Activated T-cell treated with anti-CD3 and anti-CD28 coated beads, Interleukin-2, amount 50 U/mL, for 1 hour (primary cell): ENCODE data around the gene GJB3.
"Not testable (repeated sequence)": the region's sequence is repeated elsewhere in the genome, so short reads cannot be mapped to it uniquely, and the experiment has no call there.

Experiments used
- DNase-seq: peaks from one replicate; pipeline ENCODE4 v3.0.0-alpha.2; 2020

GJB3 gene

DNA sequence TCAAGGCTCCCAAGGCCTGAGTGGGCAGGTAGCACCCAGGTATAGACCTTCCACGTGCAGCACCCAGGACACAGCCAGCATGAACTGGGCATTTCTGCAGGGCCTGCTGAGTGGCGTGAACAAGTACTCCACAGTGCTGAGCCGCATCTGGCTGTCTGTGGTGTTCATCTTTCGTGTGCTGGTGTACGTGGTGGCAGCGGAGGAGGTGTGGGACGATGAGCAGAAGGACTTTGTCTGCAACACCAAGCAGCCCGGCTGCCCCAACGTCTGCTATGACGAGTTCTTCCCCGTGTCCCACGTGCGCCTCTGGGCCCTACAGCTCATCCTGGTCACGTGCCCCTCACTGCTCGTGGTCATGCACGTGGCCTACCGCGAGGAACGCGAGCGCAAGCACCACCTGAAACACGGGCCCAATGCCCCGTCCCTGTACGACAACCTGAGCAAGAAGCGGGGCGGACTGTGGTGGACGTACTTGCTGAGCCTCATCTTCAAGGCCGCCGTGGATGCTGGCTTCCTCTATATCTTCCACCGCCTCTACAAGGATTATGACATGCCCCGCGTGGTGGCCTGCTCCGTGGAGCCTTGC lies 19.7 kb upstream of the GJB3 start:
- no peak for DNase-seq

DNA sequence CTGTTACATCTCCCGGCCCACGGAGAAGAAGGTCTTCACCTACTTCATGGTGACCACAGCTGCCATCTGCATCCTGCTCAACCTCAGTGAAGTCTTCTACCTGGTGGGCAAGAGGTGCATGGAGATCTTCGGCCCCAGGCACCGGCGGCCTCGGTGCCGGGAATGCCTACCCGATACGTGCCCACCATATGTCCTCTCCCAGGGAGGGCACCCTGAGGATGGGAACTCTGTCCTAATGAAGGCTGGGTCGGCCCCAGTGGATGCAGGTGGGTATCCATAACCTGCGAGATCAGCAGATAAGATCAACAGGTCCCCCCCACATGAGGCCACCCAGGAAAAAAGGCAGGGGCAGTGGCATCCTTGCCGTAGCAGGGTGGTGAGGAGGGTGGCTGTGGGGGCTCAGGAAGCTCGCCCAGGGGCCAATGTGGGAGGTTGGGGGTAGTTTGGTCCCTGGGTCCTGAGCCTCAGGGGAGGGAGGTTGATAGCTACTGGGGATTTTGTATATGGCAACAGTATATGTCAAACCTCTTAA lies 19.2 kb upstream of the GJB3 start:
- no peak for DNase-seq

GRCh38 chr1:34762474-34763141 lies 18.4 kb upstream of the GJB3 start:
- DNase-seq, result no peak

DNA sequence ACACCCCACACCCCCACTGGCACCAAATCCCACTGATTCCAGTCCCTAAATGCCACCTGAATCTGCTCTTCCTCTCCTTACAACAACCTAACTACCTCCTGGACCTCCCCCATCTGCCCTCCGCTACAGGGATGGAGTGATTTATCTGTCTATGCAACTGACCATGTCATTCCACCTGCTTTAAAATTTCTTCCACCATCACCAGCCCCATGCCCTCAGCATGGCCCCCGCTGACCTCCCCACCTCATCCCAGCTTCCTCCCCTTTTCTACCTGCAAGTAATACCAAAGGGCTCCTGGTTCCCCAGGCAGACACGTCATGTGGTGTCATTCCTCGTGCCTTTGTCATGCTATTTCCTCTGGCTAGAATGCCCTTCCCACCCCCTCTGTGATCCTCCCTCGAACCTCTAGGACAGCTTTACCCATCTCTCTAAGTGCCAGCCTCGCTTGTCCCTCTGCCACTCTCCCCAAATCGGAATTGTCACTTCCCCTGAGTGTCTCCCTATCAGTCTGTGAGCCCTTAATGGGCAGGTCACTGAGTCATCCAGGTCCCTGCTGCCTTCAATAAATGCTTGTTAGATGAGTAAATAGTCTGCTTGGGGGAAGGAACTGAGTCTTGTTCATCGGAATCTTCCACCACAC lies 17.8 kb upstream of the GJB3 start:
- no peak for DNase-seq

- no peak for DNase-seq
Measured at GRCh38 chr1:34768856-34769255, 12.2 kb upstream of the GJB3 start.

DNA sequence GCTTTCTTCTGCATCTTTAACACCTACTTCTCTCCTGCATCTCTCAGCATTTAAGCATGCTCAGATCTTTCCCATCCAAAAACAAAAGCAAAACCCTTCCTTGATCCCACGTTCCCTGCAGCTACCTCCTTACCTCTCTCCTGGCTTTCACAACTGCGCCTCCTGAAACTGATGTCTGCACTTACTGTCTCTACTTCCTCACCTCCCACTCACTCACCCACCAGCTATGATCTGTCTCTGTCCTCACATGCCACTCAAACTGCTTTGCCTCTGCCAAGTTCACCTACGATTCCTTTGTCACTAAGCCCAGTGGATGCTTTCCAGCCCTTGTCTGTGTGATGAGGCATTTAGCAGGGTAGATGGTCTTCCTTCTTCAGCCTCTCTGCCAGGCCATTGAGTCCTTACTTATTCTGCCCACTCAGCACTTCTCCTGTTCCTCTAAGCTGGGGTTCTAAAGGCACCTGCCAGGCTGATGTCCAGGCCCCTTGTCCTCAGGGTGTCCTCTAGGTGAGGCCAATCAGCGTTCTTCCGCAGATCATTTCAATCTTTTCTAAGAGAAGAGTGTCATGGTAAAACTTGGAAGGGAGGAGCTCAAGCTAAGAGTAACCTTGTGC lies 10.0 kb upstream of the GJB3 start:
- DNase-seq, result no peak

DNA sequence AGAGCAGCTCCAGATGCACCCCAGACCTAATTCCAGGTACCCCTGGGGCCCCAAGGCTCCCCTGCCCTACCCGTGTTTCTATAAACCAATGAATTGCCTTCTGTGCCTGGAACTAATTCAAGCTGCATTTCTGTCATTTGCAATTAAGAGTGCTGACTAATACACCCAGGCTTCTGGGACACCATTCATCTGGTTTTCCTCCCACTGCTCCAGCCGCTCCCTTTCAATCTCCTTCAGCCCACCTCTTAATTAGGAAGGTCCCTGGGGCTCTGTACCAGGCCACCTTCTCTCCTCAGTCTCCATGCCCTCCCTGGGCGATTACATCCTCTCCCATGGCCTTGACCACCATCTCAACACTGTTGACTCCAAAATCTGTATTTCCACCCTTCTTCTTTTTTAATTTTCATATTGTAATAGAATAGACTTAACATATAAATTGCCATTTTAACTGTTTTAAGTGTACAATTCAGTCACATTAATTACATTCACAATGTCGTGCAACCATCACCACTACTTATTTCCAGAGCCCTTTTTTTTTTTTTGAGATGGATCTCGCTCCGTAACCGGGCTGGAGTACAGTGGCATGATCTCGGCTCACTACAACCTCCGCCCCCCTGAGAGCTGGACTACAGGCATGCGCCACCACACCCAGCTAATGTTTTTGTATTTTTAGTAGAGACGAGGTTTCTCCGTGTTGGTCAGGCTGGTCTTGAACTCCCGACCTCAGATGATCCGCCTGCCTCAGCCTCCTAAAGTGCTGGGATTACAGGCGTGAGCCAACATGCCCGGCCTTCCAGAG lies 9.2 kb upstream of the GJB3 start:
- no peak for DNase-seq

DNA sequence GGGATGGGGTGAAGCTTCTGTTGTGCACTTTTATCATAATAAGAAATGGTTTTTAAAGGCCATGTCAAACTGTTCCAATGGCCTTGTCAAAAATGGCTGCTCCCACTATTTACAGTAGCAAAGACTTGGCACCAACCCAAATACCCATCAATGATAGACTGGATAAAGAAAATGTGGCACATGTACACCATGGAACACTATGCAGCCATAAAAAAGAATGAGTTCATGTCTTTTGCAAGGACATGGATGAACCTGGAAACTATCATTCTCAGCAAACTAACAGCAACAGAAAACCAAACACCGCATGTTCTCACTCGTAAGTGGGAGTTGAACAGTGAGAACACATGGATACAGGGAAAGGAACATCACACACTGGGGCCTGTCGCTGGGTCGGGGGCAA lies 7.9 kb upstream of the GJB3 start:
- not testable (repeated sequence) for DNase-seq

DNA sequence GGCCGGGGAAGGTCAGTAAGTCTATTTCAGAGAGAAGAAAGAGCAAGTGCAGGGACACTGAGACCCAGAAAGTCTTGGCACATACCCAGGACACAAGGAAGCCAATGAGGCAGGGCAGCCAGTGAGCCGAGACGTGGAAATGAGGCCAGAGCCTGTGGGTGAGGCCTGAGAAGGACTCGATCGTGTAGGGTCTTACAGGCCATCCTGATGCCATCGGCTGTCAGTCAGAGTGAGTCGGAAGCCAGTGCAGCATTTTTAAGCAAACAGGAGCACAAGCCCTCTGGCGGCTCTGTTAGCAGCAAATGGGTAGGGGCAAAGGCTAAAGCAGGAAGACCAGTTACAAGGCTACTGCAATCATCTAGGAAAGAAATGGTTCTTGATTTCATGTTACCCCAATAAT lies 6.1 kb upstream of the GJB3 start:
- no peak for DNase-seq

- DNase-seq, result no peak
Measured at GRCh38 chr1:34776911-34777310, 4.1 kb upstream of the GJB3 start.

- no peak for DNase-seq
Measured at GRCh38 chr1:34777519-34778321, 3.3 kb upstream of the GJB3 start.

GRCh38 chr1:34778381-34778780 lies 2.6 kb upstream of the GJB3 start:
- DNase-seq, result no peak

DNA sequence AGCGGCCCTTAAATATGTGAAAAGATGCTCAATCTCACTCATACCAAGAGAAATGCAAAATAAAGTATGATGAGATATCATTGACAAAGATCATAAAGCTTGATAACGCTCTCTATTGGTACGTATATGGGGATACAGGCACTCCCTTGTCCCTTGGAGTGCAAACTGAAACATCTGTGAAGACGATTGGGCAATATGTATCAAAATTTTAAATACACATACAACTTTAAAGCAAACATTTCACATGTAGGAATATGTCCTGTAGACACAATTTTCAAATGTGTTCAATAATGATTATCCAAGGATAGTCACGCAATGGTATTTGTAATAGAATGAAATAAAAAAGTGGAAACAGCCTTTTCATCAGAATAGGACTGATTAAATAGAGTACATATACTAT lies 2.0 kb upstream of the GJB3 start:
- no peak for DNase-seq

GRCh38 chr1:34779526-34779925 lies 1.5 kb upstream of the GJB3 start:
- DNase-seq, result no peak

- DNase-seq, result no peak
Measured at GRCh38 chr1:34779962-34780361, 1.1 kb upstream of the GJB3 start.

- no peak for DNase-seq
Measured at GRCh38 chr1:34780528-34780927, 486 bp upstream of the GJB3 start.

DNA sequence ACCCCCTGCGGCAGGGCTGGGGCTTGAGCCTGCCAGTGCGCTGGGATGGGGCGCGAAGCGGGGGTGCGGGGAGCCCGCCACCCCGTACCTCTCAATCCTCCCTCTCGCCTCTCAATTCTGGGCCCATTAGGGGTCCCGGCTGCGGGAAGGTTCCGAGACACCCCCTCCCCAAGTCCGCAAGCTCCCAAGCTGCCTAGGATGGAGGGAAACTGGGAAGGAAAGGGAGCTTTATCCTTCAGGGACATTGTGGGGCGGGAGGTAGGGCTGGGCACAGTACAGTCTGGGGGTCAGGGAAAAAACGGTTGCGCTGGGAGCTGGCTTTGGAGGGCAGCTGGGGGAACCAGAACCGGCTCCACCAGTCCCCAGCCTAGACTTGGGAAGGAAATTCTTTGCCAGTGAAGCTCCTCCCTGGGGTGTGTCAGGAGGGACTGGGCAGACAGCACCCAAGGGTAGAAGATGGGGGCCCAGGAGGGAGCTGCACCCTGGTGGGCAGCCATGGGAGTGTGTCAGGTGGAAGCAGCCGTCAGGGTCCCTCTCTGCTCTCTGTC lies 904 bp downstream of the GJB3 start:
- no peak for DNase-seq

DNA sequence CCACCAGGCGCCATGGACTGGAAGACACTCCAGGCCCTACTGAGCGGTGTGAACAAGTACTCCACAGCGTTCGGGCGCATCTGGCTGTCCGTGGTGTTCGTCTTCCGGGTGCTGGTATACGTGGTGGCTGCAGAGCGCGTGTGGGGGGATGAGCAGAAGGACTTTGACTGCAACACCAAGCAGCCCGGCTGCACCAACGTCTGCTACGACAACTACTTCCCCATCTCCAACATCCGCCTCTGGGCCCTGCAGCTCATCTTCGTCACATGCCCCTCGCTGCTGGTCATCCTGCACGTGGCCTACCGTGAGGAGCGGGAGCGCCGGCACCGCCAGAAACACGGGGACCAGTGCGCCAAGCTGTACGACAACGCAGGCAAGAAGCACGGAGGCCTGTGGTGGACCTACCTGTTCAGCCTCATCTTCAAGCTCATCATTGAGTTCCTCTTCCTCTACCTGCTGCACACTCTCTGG lies 3.8 kb downstream of the GJB3 start:
- no peak for DNase-seq

GRCh38 chr1:34785231-34785874 lies 4.3 kb downstream of the GJB3 start:
- DNase-seq, result no peak

DNA sequence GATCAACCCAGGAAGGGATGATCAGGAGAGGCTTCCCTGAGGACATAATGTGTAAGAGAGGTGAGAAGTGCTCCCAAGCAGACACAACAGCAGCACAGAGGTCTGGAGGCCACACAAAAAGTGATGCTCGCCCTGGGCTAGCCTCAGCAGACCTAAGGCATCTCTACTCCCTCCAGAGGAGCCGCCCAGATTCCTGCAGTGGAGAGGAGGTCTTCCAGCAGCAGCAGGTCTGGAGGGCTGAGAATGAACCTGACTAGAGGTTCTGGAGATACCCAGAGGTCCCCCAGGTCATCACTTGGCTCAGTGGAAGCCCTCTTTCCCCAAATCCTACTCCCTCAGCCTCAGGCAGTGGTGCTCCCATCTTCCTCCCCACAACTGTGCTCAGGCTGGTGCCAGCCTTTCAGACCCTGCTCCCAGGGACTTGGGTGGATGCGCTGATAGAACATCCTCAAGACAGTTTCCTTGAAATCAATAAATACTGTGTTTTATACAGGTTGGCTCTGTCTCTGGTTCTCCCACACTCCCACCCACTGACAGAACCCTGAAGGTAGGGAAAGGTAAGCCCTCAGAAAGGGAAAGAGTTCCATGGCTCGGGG lies 5.0 kb downstream of the GJB3 start:
- no peak for DNase-seq
